ENCODE data around the gene CAMK2B.

CAMK2B gene

DNA sequence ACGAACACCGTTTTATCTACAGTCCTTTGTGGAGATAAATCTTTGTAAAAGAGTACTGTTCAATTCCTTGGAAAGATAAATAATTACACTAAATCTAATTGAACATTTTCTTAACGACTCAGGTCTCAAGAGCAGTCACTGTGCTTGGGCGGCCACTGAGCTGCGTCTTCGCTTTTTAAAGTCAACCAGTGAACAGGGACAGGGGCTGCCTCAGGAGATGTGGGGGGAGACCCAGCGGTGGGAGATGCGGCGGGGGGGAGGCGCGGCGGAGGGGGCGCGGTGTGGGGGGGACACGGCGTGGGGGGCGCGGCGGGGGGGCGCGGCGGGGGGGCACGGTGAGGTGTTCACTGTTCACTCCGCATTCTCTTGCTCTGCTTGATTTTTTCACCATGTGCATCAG lies 39.8 kb downstream of the CAMK2B start:
- no peak for DNase-seq

GRCh38 chr7:44284881-44285541 lies 40.4 kb downstream of the CAMK2B start:
- no peak for DNase-seq

DNA sequence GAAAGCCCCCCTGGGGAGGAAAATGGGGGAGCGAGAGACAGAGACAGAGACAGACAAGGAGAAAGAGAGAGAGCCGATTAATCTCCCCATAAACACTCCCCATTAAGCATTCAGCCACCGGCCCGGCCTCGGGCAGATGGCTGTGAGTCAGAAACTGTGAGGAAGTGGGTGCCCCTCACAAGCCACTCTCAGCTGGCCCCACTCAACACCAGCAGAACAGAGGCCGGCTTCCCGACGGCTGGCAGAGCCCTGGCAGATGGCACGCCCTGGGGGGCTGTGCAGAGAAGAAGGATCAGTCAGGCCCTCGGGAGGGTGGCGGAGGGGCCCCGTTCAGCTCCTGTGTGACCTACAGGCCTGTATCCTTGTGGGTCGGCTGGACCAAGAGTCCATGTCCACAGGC lies 41.2 kb downstream of the CAMK2B start:
- no peak for DNase-seq

DNA sequence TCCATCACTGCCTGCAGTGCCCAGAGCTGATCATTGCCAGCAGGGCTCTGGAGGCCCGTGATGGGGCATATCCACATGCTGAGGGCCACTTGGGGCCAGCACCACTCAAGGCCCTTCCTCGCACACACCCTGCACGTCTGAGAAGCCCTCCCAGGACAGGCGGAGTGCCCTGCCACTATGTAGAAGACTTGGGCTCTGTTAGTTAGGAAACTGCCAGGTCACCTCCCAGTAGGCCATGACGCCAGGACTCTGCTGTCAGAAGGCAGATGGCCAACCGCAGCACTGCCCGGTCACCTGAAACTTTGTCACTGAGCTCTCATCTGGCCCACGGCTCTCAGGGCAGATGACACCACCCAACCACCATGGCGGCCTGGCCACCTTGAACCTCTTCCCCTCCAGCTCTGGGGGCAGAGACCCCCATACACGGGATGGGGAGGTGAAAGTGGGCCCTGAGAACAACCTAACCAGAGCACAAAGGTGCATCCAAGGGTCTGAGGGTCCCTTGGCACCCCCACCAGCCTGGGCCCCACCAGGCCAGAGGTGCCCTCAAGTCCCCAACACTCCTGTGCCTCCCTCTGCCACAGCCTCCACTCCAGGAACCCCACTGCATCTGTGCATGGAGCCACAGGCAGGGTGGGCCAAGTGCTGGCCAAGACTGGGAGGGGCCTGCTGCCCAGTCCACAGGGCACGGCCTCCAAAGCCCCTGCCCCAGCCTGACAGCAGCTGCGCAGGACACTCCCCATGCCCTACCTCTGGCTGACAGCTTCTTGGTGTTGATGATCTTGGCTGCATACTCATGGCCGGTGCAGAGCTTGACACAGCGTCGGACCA lies 41.8 kb downstream of the CAMK2B start:
- no peak for DNase-seq

GRCh38 chr7:44282601-44283171 lies 42.7 kb downstream of the CAMK2B start:
- no peak for DNase-seq

GRCh38 chr7:44281811-44282600 lies 43.4 kb downstream of the CAMK2B start:
- DNase-seq: no peak

GRCh38 chr7:44280993-44281721 lies 44.2 kb downstream of the CAMK2B start:
- no peak for DNase-seq

DNA sequence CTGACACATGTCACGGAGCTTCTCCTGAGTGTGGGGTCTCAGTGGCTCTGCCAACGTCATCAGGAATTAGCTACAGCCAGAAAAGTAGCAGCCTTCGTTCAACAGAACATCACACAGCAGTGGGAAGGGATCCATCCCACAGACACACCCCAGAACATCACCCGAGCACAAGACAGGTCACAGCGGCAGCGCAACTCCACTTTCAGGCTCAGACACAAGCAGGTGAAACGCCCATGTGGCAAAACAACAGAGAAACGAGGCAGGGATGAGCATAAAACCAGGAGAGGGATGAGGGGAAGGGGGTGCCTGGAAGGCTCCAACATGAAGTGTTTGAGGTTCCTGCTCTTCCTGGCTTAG lies 44.8 kb downstream of the CAMK2B start:
- DNase-seq: no peak

GRCh38 chr7:44279731-44280505 lies 45.5 kb downstream of the CAMK2B start:
- DNase-seq: no peak

DNA sequence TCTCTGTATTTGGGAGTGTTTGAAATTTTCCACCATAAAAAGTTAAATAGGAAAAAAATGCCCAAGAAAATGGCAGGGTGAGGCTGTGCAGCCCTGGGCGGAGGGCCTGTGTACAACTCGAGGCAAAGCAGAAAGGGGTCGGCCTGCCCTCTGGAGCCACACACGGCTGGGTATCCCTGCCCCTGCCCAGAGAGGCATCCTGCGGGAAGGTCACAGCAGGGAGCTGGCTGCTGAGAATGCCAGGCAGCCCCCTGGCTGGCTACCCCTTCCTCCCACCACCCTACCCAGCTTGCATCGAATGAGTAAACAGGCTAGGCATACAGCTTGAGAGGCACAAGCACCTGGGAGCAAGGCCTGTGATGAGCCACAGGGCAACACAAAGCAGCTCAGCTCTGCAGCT lies 46.1 kb downstream of the CAMK2B start:
- DNase-seq: no peak

GRCh38 chr7:44278451-44279161 lies 46.8 kb downstream of the CAMK2B start:
- no peak for DNase-seq

- no peak for DNase-seq
These were observed 47.5 kb downstream of the CAMK2B start for GRCh38 chr7:44277851-44278250.

DNA sequence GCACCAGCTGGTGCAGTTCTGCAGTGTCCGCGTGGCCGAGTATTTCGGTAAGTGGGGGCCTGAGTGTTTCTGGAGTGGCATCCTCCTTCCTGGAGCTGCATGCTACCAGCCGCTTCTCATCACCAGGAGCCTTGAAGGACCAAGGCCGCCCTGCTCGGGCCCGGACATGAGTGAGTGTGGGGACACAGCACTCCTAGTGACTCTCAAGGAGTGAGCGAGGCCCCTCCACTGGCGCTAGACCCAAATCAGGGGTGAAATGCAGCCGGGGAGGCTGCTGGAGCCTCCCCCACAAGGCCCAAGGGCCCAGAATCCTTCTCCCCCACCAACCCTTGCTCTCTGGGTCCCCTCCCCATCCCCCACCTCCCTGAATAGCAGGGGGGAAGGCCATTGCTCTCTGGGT lies 48.0 kb downstream of the CAMK2B start:
- DNase-seq: no peak

DNA sequence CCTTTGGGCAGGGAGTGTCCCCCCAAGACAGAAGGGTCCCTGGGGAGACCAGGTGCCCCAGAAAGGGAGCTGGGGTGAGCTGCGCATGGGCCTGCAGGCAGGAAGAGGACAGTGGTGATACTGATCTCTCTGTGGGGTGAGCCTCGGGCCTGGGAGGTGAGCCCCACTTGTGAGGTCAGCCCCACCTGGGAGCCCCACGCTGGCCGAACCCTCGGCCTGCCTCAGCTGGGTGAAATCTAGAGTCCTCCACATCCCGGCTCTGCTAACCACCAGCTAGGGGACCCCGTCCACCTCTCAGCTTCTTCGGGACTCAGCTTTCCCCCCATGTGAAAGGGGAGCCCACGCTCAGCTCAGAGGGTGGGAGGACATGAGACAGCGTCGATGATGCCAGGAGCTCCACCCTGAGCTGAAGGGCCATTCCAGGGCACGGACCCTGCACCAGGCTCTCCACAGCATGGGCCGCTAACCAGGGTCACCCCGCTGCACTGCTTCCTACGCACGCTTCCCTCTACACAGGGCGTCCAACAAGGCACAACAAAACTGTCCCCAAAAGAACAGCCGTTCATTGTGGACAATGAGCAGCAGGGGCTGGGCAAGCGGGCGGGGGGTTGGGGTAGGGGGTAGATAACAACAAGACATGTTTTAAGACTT lies 48.7 kb downstream of the CAMK2B start:
- DNase-seq: no peak

GRCh38 chr7:44275957-44276570 lies 49.3 kb downstream of the CAMK2B start:
- no peak for DNase-seq

DNA sequence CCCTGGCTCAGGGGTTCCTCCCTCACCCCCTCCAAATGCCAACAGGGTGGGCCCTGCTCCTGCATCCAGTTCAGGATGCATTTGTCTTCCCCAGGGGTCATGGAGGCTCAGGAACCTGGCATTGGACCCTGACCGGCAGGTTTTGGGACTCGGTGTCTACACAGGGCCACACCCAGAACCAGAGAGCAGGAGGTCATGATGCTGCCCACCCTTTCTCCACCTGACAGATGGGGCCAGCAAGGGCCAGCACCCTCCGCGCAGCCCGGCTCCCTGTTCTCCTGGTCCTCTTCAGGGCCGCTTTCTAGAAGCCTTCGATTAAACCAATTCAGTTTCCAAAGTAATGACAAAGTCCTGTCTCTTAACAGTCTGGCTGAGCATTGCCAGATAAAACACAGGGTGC lies 50.2 kb downstream of the CAMK2B start:
- no peak for DNase-seq

DNA sequence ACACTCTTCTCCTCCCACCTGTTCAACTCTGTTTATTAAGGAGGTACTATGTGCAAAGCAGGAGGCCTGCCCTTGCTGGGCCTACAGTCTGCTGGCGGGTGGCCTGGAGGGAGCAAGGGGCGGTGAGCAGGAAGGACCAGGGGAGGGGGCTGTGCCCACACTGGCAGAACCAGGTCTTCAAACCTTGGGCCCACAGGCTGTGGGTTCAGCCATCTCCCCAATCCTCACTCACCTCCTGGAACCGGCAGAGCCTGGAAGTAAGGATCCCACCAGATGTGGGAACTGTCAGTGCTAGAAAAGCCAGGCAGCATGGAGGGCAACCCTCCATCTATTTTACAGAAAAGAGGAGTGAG lies 50.8 kb downstream of the CAMK2B start:
- no peak for DNase-seq

GRCh38 chr7:44273681-44274622 lies 51.4 kb downstream of the CAMK2B start:
- no peak for DNase-seq

- DNase-seq: no peak
These were observed 52.4 kb downstream of the CAMK2B start for GRCh38 chr7:44272981-44273380.
